ENCODE data around the gene MRPL32. TPM values are rescaled to one million over a fixed set of nuclear protein-coding genes. Genes with fewer than 3 reads are reported as not detected.

MRPL32 gene
- total RNA-seq, 1 experiment from 2014 or later: 52.8 TPM

GRCh38 chr7:42976371-42976770 lies 44.2 kb downstream of the MRPL32 start:
- Histone ChIP-seq H3K27ac (ENCODE audit: low read length) (no peak overlapping the region), H3K9me3 (ENCODE audit: control insufficient read depth, insufficient read depth, low read depth, low read length) (no peaks in the 10 kb centered on the region), H3K4me3 (ENCODE audit: low read depth in 2 of 2, low read length in 2 of 2) (no peak overlapping the region), H3K27me3 (ENCODE audit: control insufficient read depth, insufficient read depth, low read length) (no peaks in the 10 kb centered on the region), H3K4me1 (ENCODE audit: control insufficient read depth, insufficient read depth, low read length) (no peaks in the 10 kb centered on the region), H3K36me3 (ENCODE audit: control insufficient read depth, insufficient read depth, low read length) (no peaks in the 10 kb centered on the region)
- TF ChIP-seq CTCF (IDR thresholded peaks at IDR 0.05): no peak
- no peak for TF ChIP-seq POLR2AphosphoS5 (IDR thresholded peaks at IDR 0.05; ENCODE audit: low read depth, low read length)
- no peak for TF ChIP-seq SIN3A (IDR thresholded peaks at IDR 0.05; ENCODE audit: borderline replicate concordance, insufficient read depth, low read depth, low read length)
- no peak for TF ChIP-seq REST (IDR thresholded peaks at IDR 0.05; ENCODE audit: insufficient read depth in 1 of 2, low read depth in 2 of 2, low read length in 1 of 2)
- TF ChIP-seq TCF7L2 (IDR thresholded peaks at IDR 0.05; ENCODE audit: low read depth, low read length): no peak
- no peak for DNase-seq (ENCODE audit: low read depth, low spot score)
- ChIA-PET POLR2A (no interaction called here), CTCF (no interaction called here)
- in situ Hi-C loops (cut with HindIII; ENCODE audit: low pct_unique_long_range_greater_than_20kb, low sequenced_read_pairs): no loop called here
- no peak for ATAC-seq
- intact Hi-C loops (cut with micrococcal nuclease; ENCODE audit: unreplicated experiment): no loop called here
- no TSS peak for BruUV-seq (replicated peaks)

GRCh38 chr7:42978496-42978895 lies 46.3 kb downstream of the MRPL32 start:
- CTCF ChIA-PET: no interaction called here
- no peak for ATAC-seq
- TF ChIP-seq REST (IDR thresholded peaks at IDR 0.05; ENCODE audit: insufficient read depth in 1 of 2, low read depth in 2 of 2, low read length in 1 of 2) (no peak), TCF7L2 (IDR thresholded peaks at IDR 0.05; ENCODE audit: low read depth, low read length) (no peak), POLR2AphosphoS5 (IDR thresholded peaks at IDR 0.05; ENCODE audit: low read depth, low read length) (no peak), SIN3A (IDR thresholded peaks at IDR 0.05; ENCODE audit: borderline replicate concordance, insufficient read depth, low read depth, low read length) (no peak), CTCF (IDR thresholded peaks at IDR 0.05) (no peak)

More at GRCh38 chr7:42978496-42978895, 46.3 kb downstream of the MRPL32 start:
- no peak for DNase-seq (ENCODE audit: low read depth, low spot score)
- POLR2A ChIA-PET: no interaction called here
- in situ Hi-C loops (cut with HindIII; ENCODE audit: low pct_unique_long_range_greater_than_20kb, low sequenced_read_pairs): no loop called here
- Histone ChIP-seq H3K4me1 (ENCODE audit: control insufficient read depth, insufficient read depth, low read length) (no peaks in the 10 kb centered on the region), H3K27ac (ENCODE audit: low read length) (no peak overlapping the region), H3K4me3 (ENCODE audit: low read depth in 2 of 2, low read length in 2 of 2) (no peak overlapping the region), H3K36me3 (ENCODE audit: control insufficient read depth, insufficient read depth, low read length) (no peaks in the 10 kb centered on the region), H3K27me3 (ENCODE audit: control insufficient read depth, insufficient read depth, low read length) (no peaks in the 10 kb centered on the region), H3K9me3 (ENCODE audit: control insufficient read depth, insufficient read depth, low read depth, low read length) (no peaks in the 10 kb centered on the region)
- no TSS peak for BruUV-seq (replicated peaks)
- intact Hi-C loops (cut with micrococcal nuclease; ENCODE audit: unreplicated experiment): no loop called here
